HG02884 (cell line): ENCODE results near the gene LSAMP.
"Not testable (repeated sequence)": the region's sequence is repeated elsewhere in the genome, so short reads cannot be mapped to it uniquely, and the experiment has no call there.

Source experiments
- ATAC-seq: cut with Tn5 transposase; IDR thresholded peaks from one replicate; pipeline ENCODE4 v1.9.1; 2021; ENCODE audit warnings: mild to moderate bottlenecking, moderate library complexity; ENCODE audit not compliant: unreplicated experiment

The LSAMP gene

DNA sequence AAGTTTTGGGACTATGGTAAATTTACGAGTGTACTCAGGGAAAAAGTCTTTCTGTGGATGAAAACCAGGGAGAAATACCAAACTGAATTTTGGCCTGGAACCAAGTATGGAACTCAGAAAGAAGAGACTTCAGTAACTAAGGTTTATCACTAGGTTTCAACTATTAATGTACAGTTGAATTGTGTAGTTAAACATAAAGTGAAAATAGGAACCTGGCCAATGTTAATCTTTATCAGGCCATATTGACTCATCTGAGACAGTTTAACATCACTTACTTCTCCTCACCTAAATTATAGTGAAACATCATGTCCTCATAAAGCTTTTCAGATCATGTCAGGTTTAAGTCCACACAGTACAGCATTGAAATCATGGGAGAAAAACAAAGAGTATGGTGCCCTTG lies 197.7 kb downstream of the LSAMP start:
- ATAC-seq = no peak

DNA sequence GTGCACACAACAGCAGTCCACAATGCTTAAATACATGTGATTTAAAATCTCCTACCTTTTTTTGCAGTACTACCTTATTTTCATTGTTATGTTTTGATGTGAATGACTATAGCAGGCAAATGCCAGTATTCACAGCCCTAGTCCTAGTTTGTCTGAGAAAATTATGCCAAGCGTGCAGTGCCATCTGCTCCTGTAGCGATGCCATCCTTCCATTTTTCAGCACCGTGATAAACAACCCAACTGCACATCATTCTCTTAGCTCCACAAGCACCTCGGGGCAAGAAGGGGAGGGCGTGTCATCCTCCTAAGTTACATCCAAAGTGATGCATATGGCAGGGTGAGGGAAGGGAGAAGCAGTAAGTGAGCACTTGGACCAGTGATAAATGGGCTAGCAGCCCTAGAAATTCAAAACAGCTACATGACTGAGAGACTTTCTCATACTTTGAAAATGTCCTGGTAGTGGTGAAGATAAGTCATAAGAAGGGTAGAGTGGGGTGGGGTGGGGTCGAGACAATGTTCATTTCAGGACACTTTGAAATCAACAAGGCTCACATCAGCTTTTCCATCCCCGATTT lies 198.8 kb downstream of the LSAMP start:
- no peak for ATAC-seq

DNA sequence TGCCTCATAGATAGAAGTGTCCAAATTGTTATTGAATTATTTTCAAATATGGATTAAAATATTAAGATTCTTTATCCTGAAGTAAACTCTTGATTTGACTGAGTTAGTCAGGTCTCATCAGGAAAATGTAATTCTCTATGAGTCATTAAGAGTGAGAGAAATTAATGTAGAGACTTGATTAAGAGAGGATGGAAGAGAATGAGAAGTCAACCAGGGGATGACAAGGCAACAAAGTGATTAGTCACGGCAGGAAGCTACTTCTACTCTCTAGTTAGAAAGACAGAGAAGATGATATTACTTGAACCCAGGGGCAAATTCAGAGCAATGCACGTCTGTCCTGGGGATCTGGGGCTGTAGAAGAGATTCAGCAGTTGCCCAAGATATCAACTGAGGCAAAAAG lies 202.5 kb downstream of the LSAMP start:
- ATAC-seq = no peak

DNA sequence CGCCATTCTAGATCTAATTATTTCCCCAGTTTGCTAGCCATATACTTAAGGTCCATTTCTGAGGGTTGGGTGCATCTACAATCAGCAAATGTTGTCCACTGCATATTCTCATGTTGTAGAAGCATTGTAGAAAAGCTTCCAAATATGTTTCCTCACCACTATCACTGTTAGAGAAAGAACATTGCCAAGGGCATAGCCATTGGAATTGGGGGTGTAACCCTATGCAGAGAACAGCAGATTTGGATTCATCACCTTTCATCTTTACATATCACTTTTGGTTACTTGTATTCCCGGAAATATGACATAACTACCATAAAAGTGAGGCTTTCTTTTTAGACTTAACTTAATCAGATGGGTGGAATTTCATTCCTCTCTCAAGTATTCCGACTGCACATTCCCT lies 203.6 kb downstream of the LSAMP start:
- ATAC-seq = no peak

DNA sequence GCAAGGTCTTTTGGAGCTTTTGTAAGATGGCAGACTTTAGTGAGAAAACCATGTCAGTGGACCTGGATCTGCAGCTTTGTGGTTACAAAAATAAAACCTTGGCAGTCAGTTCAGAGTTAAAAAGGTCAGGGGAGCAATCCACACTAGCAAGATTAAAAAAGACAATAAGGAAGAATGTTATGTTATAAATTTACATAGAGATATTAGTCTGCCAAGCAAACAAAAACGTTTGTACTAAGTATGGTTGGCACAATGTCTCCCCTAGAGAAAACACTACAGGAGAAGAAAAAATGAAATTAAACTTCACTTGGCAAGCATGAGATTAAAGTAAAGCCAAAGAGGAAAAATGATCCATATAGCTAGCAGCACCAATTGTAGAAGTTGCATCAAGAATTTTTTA lies 205.0 kb downstream of the LSAMP start:
- ATAC-seq = no peak

DNA sequence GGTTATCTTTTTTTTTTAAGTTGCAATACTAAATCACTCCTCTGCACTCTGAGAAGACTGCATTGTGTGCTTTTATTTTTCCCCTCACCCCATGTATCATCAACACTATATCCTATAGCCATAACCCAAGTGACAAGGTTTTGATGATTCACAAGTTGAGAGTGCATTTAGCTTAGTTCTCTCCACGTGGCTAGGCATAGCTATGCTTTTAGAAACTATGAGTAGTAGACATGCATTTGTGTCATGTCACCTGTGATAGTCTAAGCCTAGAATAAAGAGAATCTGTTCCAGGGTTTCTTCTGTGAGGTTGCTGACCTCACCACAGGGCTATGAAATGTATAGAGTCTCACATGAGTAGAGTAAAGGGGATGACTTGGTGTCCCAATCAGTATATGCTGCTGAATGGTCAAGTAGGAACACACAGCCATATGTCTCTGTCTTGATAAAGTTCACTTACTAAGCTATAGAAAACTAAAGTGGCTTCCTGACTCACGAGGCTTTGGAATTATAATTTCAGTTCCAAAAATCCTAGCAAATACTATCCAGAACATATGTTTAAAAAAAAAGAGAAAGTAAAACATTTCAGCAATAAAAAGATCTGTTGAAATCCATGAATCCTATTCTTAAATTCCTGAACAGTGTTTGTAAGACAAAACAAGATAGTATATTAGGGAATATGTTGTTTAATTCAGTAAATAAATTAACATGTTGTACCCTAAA lies 206.3 kb downstream of the LSAMP start:
- ATAC-seq = no peak

DNA sequence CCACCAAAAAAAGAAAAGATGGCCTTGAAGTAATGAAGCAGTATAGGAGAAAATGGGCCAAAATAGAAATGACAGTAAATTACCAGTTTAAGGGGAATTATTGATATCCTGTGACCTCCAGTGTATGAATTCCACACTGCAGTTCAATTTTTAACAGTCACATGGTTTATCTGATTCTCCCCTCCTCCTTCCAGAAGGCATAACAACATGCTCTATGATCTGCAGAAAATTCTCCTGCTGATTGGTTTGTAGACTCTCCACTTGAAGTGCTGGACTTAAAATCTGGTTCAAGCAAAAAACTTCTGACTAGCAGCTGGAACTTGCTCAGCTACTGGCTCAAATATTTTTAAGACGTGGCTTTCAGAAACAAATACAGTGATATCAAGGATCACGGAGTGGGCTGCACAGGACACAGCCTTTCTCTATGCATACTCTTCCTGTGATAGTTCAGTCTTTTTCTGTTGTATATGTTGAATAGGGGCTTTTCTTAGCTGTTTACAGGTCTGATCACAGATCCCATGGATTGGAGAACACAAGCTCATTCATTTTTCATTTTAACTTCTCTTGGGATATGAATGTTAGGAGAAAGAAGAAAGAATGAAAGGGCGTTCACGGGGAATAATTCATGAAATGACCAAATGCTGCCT lies 211.5 kb downstream of the LSAMP start:
- no peak for ATAC-seq

DNA sequence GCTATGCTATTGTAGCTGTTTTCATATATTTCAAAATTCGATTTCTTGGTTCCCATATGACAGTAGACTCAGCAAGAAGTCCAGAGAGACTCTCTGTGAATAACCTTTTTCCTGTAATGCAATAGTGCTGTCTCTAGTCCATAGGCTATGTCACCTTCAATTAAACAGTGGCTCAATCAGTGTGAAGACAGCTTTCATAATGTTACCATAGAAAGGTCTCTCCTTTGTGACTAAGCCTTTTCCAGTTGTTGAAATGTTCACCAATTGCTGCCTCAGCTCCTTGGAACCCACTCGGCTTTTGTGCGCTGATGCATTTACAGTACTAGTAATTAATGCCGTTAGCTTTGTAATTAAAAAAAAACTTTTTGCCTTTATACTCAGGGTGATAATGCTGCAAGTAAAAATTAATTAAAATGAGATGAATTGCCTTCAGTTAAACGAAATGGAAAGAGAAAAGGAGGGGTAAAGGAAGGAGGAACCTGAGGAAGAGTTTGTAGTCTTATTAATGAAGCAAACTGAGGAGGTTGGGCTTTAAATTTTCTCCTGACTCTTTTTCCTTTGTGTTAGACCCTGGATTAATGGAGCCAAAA lies 214.8 kb downstream of the LSAMP start:
- ATAC-seq = no peak

DNA sequence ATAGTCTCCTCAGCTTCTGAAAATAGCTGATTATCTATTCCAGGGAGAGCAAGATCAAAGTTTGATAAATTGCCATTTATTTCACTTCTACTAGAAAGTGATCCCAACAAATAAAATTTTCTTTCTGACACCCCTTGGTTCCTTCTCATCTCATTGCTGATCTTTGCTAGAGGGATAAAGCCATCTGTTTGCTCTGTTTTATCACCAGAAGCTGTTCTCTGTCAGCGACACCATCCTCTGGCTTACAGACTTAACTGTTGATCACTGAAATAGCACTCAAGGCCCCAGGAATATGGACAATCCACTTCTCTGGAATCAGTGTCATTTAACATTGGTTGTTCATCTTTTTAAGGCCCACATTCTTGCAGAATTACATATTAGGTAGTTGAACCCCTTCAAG lies 219.0 kb downstream of the LSAMP start:
- ATAC-seq = no peak

DNA sequence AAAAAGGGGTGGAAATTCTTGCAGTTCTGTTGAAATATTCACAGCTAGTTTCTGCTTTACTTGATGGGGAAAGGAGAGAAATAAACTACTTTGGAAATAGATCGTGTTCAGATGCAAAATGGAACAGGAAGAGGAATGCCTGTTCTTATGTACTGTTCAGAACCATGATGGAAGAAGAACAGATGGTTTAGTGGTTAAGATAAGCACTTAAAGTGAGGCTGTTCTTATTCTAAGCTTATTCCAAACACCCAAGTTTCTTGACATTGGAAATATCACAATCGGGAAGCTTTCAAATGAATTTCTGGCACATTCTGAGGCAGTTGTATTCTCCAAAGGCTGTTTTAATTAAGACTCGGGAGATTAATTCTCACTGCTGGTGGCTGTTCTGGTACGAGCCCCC lies 228.5 kb downstream of the LSAMP start:
- no peak for ATAC-seq

DNA sequence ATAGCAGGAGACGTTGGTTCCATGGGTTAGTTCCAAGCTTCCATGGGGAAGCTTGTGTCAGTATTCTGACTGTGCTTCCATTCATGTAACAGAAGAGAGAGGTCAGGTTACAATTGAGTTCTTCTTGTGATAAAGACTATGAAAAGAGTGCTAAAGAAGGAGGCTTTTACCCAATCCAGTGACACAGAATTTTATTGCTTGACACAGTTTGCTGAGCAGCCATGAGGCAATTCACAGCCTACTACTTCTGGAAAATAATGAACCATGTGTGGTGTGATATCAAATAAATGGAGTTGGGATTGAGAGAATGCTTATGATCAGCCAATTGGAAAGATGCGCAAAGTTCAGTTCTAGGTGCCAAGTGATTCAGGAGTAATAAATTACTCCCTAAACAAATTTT lies 233.4 kb downstream of the LSAMP start:
- ATAC-seq = no peak

DNA sequence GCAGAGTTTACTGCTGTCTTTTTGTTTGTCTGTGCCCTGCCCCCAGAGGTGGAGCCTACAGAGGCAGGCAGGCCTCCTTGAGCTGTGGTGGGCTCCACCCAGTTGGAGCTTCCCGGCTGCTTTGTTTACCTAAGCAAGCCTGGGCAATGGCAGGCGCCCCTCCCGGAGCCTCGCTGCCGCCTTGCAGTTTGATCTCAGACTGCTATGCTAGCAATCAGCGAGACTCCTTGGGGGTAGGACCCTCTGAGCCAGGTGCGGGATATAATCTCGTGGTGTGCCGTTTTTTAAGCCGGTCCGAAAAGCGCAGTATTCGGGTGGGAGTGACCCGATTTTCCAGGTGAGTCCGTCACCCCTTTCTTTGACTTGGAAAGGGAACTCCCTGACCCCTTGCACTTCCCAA lies 236.5 kb downstream of the LSAMP start:
- ATAC-seq = not testable (repeated sequence)

DNA sequence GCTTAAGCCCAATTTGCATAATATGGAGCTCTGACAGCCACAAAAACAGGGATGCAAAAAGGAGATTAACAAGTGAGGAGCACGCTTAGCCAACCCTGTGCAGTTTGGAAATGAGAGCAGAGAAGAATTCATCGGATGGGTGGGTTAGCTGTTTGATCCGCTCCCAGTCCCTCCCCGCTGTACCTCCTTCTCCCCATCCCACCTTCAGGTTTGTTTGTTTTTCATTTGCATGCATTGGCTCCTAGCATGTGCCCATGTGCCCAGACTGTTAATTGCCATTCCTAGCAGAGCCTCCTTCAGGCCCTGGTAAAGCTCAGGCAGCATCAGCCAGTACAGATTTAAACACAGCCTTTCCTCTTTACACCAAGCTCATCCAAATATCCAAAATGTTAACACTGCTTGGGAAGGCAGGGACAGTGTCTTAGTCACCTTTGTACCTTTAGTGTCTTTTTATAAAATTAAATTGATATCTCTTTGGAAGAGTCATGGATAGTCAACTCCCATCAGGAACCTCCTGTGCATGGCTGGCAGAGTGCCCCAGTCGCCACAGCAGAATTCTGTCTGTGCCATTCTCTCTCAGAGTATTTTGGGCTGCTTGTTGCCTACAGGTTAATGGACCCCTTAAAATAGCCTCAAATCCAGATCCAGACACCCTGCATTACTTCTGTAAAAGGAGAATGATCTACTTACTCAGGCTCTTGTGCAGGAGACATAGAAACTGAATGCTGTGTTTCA lies 244.2 kb downstream of the LSAMP start:
- ATAC-seq = no peak

DNA sequence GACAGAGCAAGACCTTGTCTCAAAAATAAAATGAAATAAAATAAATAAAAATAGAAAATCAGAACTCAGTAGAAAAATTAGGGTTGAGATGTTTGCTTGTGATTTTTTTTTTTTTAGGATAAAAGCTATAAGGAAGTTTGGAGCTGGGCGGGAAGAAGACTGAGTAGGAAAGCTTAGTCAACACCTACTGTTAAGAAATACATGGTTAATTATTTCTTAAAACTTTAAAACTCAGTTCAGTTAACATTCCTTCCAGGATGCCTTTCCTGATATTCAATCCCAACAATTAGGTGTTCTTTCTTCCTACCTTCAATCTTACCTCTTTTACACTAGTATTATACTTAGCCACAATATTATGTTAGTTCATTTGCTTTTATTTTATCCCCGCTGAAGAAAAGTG lies 246.2 kb downstream of the LSAMP start:
- no peak for ATAC-seq

DNA sequence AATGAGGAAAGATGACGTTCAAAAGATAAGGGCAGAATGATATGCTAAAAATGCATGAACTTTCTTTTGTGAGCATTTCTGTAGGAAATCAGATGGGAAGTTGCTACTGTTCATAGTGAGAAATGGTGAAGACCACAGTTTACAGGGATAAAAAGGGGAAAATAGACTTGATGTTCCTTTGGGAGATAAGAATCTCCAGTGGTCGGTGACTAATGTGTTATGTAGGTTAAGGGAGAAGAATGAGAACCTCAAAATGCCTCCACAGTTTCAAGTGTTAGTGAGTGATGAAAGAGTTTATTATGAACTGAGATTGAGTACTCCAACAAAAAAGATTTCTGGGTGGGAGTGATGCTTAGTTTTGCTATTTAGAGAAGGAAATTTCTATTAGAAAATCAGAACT lies 247.2 kb downstream of the LSAMP start:
- ATAC-seq = no peak

DNA sequence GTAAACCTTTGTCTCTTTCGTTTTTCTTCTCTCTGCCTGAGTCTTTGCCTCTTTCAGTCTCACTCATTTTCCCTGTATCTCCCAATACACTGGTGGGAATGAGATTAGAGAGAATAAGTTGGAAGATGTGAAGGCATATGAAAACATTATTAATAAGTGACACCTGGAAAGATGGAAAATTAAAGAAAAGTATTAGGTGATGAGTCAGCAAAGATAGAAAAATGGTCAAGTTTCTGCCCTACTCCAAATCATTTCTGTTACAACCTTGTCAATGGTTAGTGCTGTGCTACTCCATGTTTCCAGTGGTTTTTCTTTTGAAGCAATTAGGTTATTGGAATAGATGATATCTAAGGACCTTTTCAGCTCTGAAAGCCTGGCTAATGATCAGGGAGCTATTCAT lies 252.8 kb downstream of the LSAMP start:
- ATAC-seq = no peak

DNA sequence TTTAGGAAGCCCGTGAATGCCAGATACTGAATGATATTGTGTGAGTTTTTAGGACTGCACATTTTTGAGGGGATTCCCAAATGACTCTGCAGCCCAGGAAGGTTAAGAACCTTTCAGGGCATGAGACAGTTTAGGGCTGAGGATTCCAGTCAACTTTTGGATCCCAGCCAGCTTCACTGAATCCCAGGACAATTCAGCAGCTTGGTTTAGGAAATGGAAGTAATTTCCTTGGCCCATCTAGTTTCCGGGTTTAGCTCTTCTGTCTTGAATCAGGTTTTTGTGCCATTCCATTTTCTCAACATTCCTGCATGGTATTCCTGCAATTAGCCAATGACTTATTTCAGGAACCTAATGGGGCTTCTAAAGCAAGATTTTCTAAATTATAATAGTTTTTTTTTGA lies 253.9 kb downstream of the LSAMP start:
- no peak for ATAC-seq

DNA sequence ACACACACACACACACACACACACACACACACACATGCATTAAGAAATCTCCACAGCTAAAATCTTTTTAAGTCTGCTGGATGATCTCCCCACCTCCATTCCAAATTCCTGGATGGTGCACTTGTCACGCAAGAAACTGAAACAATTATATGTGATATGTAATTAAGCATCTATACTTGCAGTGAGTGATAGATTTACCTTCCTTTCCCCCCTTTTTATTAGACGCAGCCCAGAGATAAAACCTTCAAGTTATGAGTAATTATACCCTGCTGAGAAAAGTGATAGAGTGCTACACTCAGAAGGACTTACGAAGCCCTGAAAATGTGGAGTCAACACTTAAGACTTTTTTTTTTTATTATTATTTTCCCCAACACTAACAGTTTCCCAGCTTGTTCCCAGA lies 255.2 kb downstream of the LSAMP start:
- no peak for ATAC-seq

DNA sequence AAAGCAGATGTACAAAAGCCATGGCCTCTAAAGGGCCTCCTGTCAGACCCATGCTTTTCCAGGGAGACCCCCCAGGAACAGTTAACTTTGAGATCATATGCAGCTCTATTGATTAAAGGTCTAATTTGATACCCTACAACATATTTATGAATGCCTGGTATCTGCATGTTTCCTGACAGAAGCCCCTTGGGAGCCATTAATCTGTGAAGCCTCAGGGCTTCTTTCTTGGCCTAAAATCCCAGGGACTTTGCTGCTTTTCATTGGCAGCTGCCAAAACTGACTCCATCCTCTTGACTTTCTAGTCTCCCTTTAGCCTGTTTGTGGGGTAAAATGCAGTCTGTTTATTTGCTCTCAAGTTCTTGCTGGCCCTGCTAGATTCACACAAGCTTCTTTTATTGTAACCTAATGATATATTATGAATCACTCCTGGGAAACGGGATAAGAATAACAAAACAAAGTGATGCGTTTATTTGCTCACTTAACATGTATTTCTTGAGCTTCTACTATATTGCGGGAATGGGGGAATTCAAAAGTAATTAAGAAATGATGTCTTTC lies 257.0 kb downstream of the LSAMP start:
- no peak for ATAC-seq

DNA sequence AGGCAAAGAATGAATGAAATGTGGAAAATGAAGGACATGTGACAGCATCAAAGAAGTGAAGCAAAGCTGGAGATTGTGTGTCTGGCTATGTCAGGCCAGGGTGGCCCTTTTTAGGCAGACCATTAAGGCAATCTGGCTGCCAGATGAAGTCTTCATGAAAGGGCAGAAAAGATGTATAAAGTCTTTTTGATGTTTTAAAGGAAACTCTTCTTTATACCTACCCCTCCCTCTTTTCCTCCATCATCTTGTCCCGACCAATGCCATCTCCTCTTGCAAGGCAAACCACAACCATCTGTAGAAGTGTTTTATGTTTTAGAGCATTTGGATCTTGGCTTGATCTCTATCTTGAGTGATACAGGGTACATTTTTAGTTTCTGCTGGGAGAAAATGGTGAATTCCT lies 259.2 kb downstream of the LSAMP start:
- no peak for ATAC-seq

DNA sequence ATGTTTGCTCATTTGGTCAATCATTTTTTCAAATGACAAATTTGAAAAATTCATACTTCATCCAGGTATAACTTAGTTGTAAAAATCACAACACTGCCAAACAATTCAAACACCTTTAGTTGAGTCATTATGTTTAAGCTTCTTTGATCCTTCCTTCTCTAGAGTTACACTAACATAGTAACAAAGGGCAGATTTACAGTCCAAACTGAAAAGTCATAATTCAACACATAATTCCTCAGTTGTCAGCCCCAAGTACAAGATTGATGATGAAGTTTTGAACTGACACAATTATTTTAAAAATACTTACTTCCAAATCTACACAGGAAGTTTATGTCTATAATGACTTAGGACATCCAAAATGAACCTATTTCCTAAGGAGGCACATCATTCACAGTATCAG lies 264.1 kb downstream of the LSAMP start:
- no peak for ATAC-seq
